Measurements from ENCODE around the gene CENATAC. TPM values are rescaled to one million over a fixed set of nuclear protein-coding genes. Genes with fewer than 3 reads are reported as not detected.

The CENATAC gene
- total and polyA plus RNA-seq, 9 of the 15 experiments (the other 6 are each of a cell fraction or from before 2014, with no cell fraction given), result 2.4 to 25.5 (median 13.7) TPM

GRCh38 chr11:118980191-118980881 is 17.6 kb upstream of the CENATAC start (continued):
- TF ChIP-seq WHSC1 (IDR thresholded peaks at IDR 0.05; ENCODE audit: low read length) (peak; percentile 30), STAT6 (CRISPR knock-in tag; IDR thresholded peaks at IDR 0.05) (no peak), ZC3H4 (CRISPR knock-in tag; IDR thresholded peaks at IDR 0.05; ENCODE audit: borderline replicate concordance) (no peak), RBM17 (IDR thresholded peaks at IDR 0.05; ENCODE audit: borderline replicate concordance, low read depth, low read length) (no peak), SAP30 (IDR thresholded peaks at IDR 0.05; ENCODE audit: borderline replicate concordance, insufficient read depth, low read depth, low read length, poor library complexity, severe bottlenecking) (peak; percentile 26), TAF1 (IDR thresholded peaks at IDR 0.05; ENCODE audit: control insufficient read depth, extremely low read depth, insufficient read depth, low read length, severe bottlenecking) (peak; percentile 42), ZBTB7A (IDR thresholded peaks at IDR 0.05; ENCODE audit: borderline replicate concordance, control insufficient read depth, low read depth, low read length) (no peak), CCAR2 (IDR thresholded peaks at IDR 0.05; ENCODE audit: low read depth, low read length) (no peak), ZNF592 (IDR thresholded peaks at IDR 0.05) (peak; percentile 97), CTCF (IDR thresholded peaks at IDR 0.05 in 2 of 3, conservative IDR thresholded peaks at IDR 0.05 in 1 of 3; ENCODE audit: insufficient read depth in 2 of 3, low read depth in 1 of 3, low read length in 3 of 3) (peak in 2 of 3 experiments; percentile 30 to 37; a peak in 2 of 6 replicates), ARID3B (CRISPR knock-in tag; IDR thresholded peaks at IDR 0.05; ENCODE audit: borderline replicate concordance) (peak; percentile 20; the same call in 1 of the 2 replicates), TARDBP (IDR thresholded peaks at IDR 0.05) (no peak), GTF2E2 (tag; IDR thresholded peaks at IDR 0.05) (no peak), POLR3A (IDR thresholded peaks at IDR 0.05; ENCODE audit: borderline replicate concordance, extremely low read depth, insufficient read depth, insufficient read length) (no peak), MCM7 (IDR thresholded peaks at IDR 0.05) (no peak), ZFP1 (CRISPR knock-in tag; IDR thresholded peaks at IDR 0.05) (no peak)
